PFSK-1 (cell line): ENCODE results near the gene RAD51B.

ENCODE experiments used
- FOXP2 ChIP-seq: optimal IDR thresholded peaks from 2 replicates; pipeline ENCODE3; 2011; ENCODE audit warnings: borderline replicate concordance, control low read depth, inconsistent platforms; ENCODE audit not compliant: insufficient read depth; ENCODE audit errors: extremely low read length, extremely low read depth
- POLR2AphosphoS5 ChIP-seq: IDR thresholded peaks from 2 replicates; pipeline ENCODE4 v1.6.1; 2012; ENCODE audit warnings: low read depth, mild to moderate bottlenecking, control low read depth, low read length, moderate library complexity
- SIN3A ChIP-seq: IDR thresholded peaks from 2 replicates; pipeline ENCODE4 v1.6.1; 2012; ENCODE audit warnings: mild to moderate bottlenecking, low read length, moderate library complexity, borderline replicate concordance; ENCODE audit not compliant: insufficient read depth
- TAF1 ChIP-seq: IDR thresholded peaks from 2 replicates; pipeline ENCODE4 v1.6.1; 2012; ENCODE audit warnings: low read length, control low read depth, borderline replicate concordance; ENCODE audit not compliant: insufficient read depth
- TF ChIP-seq, protein P1 (sequence below), 2 experiments: IDR thresholded peaks; 2 replicates each; pipeline versions ENCODE4 v1.6.1 to v1.8.0; 2011 to 2012; ENCODE audit warnings: low read depth in 2 of 2, low read length in 2 of 2, control low read depth in 1 of 2, inconsistent platforms in 1 of 2, mild to moderate bottlenecking in 1 of 2, moderate library complexity in 1 of 2; ENCODE audit not compliant: insufficient read depth in 1 of 2

The RAD51B gene

GRCh38 chr14:68673464-68673863 is 853.9 kb downstream of the RAD51B start:
- TF ChIP-seq POLR2AphosphoS5 (no peak), TAF1 (no peak), SIN3A (no peak), FOXP2 (no peak)
- TF ChIP-seq, protein P1, sequence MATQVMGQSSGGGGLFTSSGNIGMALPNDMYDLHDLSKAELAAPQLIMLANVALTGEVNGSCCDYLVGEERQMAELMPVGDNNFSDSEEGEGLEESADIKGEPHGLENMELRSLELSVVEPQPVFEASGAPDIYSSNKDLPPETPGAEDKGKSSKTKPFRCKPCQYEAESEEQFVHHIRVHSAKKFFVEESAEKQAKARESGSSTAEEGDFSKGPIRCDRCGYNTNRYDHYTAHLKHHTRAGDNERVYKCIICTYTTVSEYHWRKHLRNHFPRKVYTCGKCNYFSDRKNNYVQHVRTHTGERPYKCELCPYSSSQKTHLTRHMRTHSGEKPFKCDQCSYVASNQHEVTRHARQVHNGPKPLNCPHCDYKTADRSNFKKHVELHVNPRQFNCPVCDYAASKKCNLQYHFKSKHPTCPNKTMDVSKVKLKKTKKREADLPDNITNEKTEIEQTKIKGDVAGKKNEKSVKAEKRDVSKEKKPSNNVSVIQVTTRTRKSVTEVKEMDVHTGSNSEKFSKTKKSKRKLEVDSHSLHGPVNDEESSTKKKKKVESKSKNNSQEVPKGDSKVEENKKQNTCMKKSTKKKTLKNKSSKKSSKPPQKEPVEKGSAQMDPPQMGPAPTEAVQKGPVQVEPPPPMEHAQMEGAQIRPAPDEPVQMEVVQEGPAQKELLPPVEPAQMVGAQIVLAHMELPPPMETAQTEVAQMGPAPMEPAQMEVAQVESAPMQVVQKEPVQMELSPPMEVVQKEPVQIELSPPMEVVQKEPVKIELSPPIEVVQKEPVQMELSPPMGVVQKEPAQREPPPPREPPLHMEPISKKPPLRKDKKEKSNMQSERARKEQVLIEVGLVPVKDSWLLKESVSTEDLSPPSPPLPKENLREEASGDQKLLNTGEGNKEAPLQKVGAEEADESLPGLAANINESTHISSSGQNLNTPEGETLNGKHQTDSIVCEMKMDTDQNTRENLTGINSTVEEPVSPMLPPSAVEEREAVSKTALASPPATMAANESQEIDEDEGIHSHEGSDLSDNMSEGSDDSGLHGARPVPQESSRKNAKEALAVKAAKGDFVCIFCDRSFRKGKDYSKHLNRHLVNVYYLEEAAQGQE (IDR thresholded peaks at IDR 0.05; ENCODE audit: insufficient read depth in 1 of 2, low read depth in 2 of 2, low read length in 2 of 2), result no peak

DNA sequence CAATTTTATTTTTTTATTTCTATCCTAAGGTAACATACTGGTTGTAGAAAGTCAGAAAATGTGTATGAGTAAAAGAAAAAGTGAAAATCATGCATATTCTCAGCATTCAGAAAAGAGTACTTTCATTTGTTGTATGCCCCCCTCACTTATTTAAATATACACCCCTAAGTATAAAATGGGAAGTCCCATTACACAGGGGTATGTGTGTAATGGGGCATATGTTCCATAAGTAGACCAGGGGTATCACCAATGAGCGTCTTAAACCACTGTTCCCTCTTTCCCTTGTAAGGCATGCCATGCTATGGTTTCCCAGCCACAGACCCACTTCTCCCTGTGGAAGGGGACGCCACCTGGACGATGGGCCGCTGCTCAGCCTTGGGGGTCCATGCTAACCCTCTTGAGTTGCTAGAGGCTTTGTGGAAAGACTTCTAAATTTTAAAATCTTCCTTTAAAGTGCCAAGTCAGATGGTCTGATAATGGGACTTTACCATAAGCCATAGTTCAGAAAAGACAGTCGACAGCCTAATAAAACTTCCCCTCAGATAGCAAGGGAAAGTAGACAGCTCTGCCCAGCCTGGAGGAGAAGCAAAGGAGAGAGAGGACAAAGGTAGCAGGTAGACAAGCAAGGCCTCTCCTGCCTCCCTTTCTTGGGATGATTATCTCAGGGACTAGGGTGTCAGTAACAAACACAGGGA is 855.1 kb downstream of the RAD51B start:
- TF ChIP-seq, protein P1 (IDR thresholded peaks at IDR 0.05; ENCODE audit: insufficient read depth in 1 of 2, low read depth in 2 of 2, low read length in 2 of 2), result no peak
- TF ChIP-seq FOXP2 (no peak), TAF1 (no peak), POLR2AphosphoS5 (no peak), SIN3A (no peak)

DNA sequence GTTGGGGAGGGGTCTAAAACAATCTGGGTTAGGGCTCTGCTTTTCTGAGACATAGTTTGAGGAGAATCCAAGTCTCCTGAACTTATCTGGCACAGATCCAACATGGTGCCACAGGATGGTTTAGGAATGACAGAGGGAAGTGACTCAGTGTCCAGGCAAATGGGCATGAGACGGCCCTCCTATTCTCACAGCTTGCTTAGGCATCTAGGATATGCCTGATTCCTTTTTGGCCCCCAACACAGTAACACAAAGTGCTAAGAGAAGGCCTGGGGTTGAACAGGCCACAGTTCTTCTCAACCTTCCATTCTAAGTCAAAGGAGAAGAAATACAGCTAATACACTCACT is 855.6 kb downstream of the RAD51B start:
- TF ChIP-seq, protein P1 (IDR thresholded peaks at IDR 0.05; ENCODE audit: insufficient read depth in 1 of 2, low read depth in 2 of 2, low read length in 2 of 2), result no peak
- TF ChIP-seq TAF1 (no peak), FOXP2 (no peak), POLR2AphosphoS5 (no peak), SIN3A (no peak)

DNA sequence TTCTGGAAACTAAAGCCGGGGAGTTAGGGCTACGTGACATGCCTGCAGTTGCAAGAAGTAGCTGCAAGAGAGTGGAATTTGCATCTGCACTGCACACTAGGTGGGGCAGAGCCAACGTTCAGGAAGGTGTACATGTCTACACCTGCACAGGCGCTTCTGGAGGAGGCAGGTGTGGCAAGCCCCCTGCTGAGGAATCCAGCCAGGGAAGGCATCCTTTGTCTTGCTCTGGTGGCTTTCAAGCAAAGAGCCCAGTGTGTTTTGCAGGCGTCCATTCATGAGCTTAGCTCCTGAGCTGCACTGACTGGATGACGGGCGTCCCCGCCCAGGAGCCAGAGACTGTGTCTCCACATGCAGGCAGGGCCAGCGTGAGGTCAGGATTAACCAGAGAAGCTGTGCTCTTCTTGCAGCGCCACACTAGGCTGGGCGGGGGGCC is 856.9 kb downstream of the RAD51B start:
- TF ChIP-seq TAF1 (no peak), SIN3A (no peak), FOXP2 (no peak), POLR2AphosphoS5 (no peak)
- TF ChIP-seq, protein P1 (IDR thresholded peaks at IDR 0.05; ENCODE audit: insufficient read depth in 1 of 2, low read depth in 2 of 2, low read length in 2 of 2), result no peak

DNA sequence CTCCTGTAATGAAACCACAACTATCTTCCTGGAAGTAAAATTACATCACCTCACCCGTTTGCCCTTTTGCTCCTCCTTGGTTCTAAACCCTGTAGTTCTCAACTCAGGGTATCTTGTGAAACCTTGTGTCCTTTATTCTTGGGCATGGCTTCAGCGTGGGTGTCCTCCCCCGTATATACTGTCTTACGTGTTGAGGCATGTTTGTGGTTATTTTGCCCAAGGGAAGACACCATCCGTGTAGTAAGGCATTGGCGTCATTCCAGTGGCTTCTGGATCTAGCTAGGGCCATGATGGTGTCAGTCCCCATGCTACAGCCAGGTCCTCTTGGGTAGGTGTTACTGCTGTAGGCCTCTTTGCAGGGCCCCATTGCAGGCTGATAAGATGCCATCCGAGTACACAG is 857.9 kb downstream of the RAD51B start:
- TF ChIP-seq FOXP2, result no peak
- TF ChIP-seq POLR2AphosphoS5, result no peak
- TF ChIP-seq SIN3A, result no peak
- TF ChIP-seq TAF1, result no peak
- TF ChIP-seq, protein P1 (IDR thresholded peaks at IDR 0.05; ENCODE audit: insufficient read depth in 1 of 2, low read depth in 2 of 2, low read length in 2 of 2), result no peak
